GM12801 (cell line): ENCODE results near the gene ADAMTS1.

Experiments used
- CTCF ChIP-seq: IDR thresholded peaks from one replicate; pipeline ENCODE4 v1.5.1; 2011; ENCODE audit warnings: control low read depth; ENCODE audit not compliant: insufficient read length; ENCODE audit errors: extremely low read depth

The ADAMTS1 gene

GRCh38 chr21:26842974-26843932 lies 2.0 kb downstream of the ADAMTS1 start:
- TF ChIP-seq CTCF = no peak

GRCh38 chr21:26842300-26842699 lies 2.9 kb downstream of the ADAMTS1 start:
- TF ChIP-seq CTCF = no peak

- TF ChIP-seq CTCF = no peak
Observed at GRCh38 chr21:26840912-26841311, 4.3 kb downstream of the ADAMTS1 start.

- no peak for TF ChIP-seq CTCF
Observed at GRCh38 chr21:26840201-26840600, 5.0 kb downstream of the ADAMTS1 start.

GRCh38 chr21:26837539-26837938 lies 7.7 kb downstream of the ADAMTS1 start:
- TF ChIP-seq CTCF = no peak

GRCh38 chr21:26836528-26836927 lies 8.7 kb downstream of the ADAMTS1 start:
- no peak for TF ChIP-seq CTCF

GRCh38 chr21:26835714-26836265 lies 9.4 kb downstream of the ADAMTS1 start:
- TF ChIP-seq CTCF = no peak
